Testis (tissue), 2 donors: ENCODE measurements around the gene B3GAT1.

Experiments
- CTCF ChIP-seq, 3 experiments: fragments of 450-650 bp in 2 of 3; fragments of 200-600 bp in 1 of 3; sonication (generic) in 1 of 3; IDR thresholded peaks; one replicate each; pipeline ENCODE4 v1.5.1; 2016 to 2019; ENCODE audit warnings: antibody characterized with exemption in 3 of 3, mild to moderate bottlenecking in 2 of 3, moderate library complexity in 1 of 3
- POLR2A ChIP-seq: fragments of 450-650 bp; IDR thresholded peaks from one replicate; pipeline ENCODE4 v1.6.1; 2017; ENCODE audit warnings: antibody characterized with exemption, mild to moderate bottlenecking, moderate library complexity

- TF ChIP-seq CTCF (IDR thresholded peaks at IDR 0.05), result no peak
- no peak for TF ChIP-seq POLR2A
These were observed 34.2 kb downstream of the B3GAT1 start for GRCh38 chr11:134377876-134378275.
